ENCODE measurements around the gene IGSF9. TPM values are rescaled to one million over a fixed set of nuclear protein-coding genes. Genes with fewer than 3 reads are reported as not detected.

IGSF9 gene
- total RNA-seq, 2 experiments from 2014 or later, result 0.07 TPM; not detected in 1

GRCh38 chr1:159914252-159915018 is 31.0 kb downstream of the IGSF9 start:
- no peak overlapping the region for H3K4me3 Mint-ChIP-seq
- no peaks in the 10 kb centered on the region for H3K9me3 Mint-ChIP-seq

DNA sequence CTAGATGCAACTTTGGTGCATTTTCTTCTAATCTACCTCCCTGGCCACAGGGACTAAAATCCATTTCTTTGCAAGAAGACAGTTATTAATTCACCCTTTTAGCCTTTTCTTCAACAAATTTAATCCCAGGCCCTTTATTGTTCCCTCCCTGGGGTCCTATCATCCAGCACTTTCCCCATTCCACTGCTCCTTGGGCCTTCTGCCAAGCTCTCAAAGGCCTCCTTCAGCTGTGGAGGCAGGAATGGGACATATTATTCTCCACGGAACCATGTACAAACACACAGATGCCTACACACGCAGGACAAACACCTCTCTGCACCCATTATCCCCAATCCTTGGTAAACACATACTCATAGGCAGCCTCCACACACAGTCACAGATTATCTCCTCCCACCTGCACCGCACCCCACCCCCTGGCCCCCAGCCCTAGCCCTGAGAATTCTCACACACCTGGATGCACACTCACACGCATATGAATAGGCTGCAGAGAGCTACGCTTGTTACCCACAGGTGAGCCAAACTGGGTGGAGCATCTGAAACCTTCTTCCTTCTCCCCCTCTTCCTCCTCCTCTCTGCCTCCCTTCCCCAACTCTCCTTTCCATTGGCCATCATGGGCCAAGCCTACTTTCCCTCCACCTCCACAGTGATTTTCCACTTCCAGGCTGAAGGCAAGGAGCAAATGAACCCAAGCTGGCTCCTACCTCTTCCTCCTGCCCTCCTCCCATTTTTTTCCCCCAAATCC is 31.8 kb downstream of the IGSF9 start:
- POLR2A ChIA-PET, result interaction anchor here (4.2 kb wide), 1 partner anchor 10 kb away, joined by 56 read pairs; the partner anchor contains the start of gene TAGLN2
- TF ChIP-seq CTCF (IDR thresholded peaks at IDR 0.05), result no peak
- H3K9me3 Mint-ChIP-seq, result no peaks in the 10 kb centered on the region
- H3K4me1 Mint-ChIP-seq (ENCODE audit: low read depth), result peaks cover 59% of the 10 kb centered on the region
- CTCF ChIA-PET, result interaction anchor here (1.4 kb wide), 1 partner anchor 115 kb away, joined by 3 read pairs; no protein-coding TSS in a partner anchor
- peaks cover 20% of the 10 kb centered on the region for H3K36me3 Mint-ChIP-seq (ENCODE audit: low read depth)
- H3K27ac Mint-ChIP-seq, result no peak overlapping the region
- intact Hi-C loops (cut with micrococcal nuclease), result no loop called here
- ATAC-seq, result no peak
- no peak for DNase-seq
- H3K27me3 Mint-ChIP-seq, result no peaks in the 10 kb centered on the region
- no peak overlapping the region for H3K4me3 Mint-ChIP-seq

More at GRCh38 chr1:159914252-159915018, 31.0 kb downstream of the IGSF9 start:
- ChIA-PET CTCF (interaction anchor here (1.4 to 2.6 kb wide), 2 partner anchors 93 to 115 kb away, joined by 3 to 11 read pairs; no protein-coding TSS in a partner anchor), POLR2A (interaction anchor here (0.6 to 4.2 kb wide), 3 partner anchors 9 to 24 kb away, joined by 3 to 56 read pairs (median 5); partner anchors contain the start of gene TAGLN2)
- Mint-ChIP-seq H3K27ac (no peak overlapping the region), H3K27me3 (no peaks in the 10 kb centered on the region), H3K36me3 (ENCODE audit: low read depth) (peaks cover 28% of the 10 kb centered on the region), H3K4me1 (ENCODE audit: low read depth) (peaks cover 64% of the 10 kb centered on the region)
- DNase-seq (no peak), ATAC-seq (no peak)
- intact Hi-C loops (cut with micrococcal nuclease), result no loop called here
- no peak for TF ChIP-seq CTCF (IDR thresholded peaks at IDR 0.05)

- POLR2A ChIA-PET, result interaction anchor here (0.8 to 1.2 kb wide), 2 partner anchors 16 to 46 kb away, joined by 3 to 4 read pairs; no protein-coding TSS in a partner anchor
- ATAC-seq, result peak; percentile 29
- peaks cover 9% of the 10 kb centered on the region for H3K36me3 Mint-ChIP-seq (ENCODE audit: low read depth)
- intact Hi-C loops (cut with micrococcal nuclease), result no loop called here
- CTCF ChIA-PET, result interaction anchor here (1.3 to 1.5 kb wide), 2 partner anchors 111 to 112 kb away, joined by 3 to 4 read pairs; no protein-coding TSS in a partner anchor
- H3K27ac Mint-ChIP-seq, result peak overlapping the region; percentile 93
- no peak for TF ChIP-seq CTCF (IDR thresholded peaks at IDR 0.05)
- H3K4me1 Mint-ChIP-seq (ENCODE audit: low read depth), result peaks cover 46% of the 10 kb centered on the region
- no peaks in the 10 kb centered on the region for H3K9me3 Mint-ChIP-seq
- H3K4me3 Mint-ChIP-seq, result no peak overlapping the region
- peak; percentile 52 for DNase-seq
- H3K27me3 Mint-ChIP-seq, result no peaks in the 10 kb centered on the region
These were observed 33.9 kb downstream of the IGSF9 start for GRCh38 chr1:159911326-159912070.

- peaks cover 34% of the 10 kb centered on the region for H3K4me1 Mint-ChIP-seq (ENCODE audit: low read depth)
- CTCF ChIA-PET, result interaction anchor here (1.3 to 3.0 kb wide), 5 partner anchors 14 to 138 kb away, joined by 3 to 13 read pairs (median 5); no protein-coding TSS in a partner anchor
- ATAC-seq, result no peak
These were observed 37.1 kb downstream of the IGSF9 start for GRCh38 chr1:159908031-159908940.

More at GRCh38 chr1:159908031-159908940, 37.1 kb downstream of the IGSF9 start:
- Mint-ChIP-seq H3K27me3 (no peaks in the 10 kb centered on the region), H3K27ac (peak overlapping the region; percentile 5), H3K9me3 (peaks cover 2% of the 10 kb centered on the region), H3K4me3 (no peak overlapping the region), H3K36me3 (ENCODE audit: low read depth) (peaks cover 2% of the 10 kb centered on the region)
- no peak for DNase-seq
- no peak for TF ChIP-seq CTCF (IDR thresholded peaks at IDR 0.05)
- intact Hi-C loops (cut with micrococcal nuclease), result no loop called here
- POLR2A ChIA-PET, result interaction anchor here (0.6 to 2.0 kb wide), 2 partner anchors 16 to 53 kb away, joined by 3 to 12 read pairs; partner anchors contain the start of gene TAGLN2

All from activated CD8-positive, alpha-beta T cell treated with anti-CD3 and anti-CD28 coated beads for 36 hours (primary cell).